ENCODE measurements around the gene BAIAP2L1. TPM values are rescaled to one million over a fixed set of nuclear protein-coding genes. Genes with fewer than 3 reads are reported as not detected.

BAIAP2L1 gene
- total RNA-seq, 2 experiments from 2014 or later, result 0.33 to 0.61 TPM

- no peak for DNase-seq
- Mint-ChIP-seq H3K27me3 (no peaks in the 10 kb centered on the region), H3K4me1 (ENCODE audit: low read depth) (peaks cover 37% of the 10 kb centered on the region), H3K36me3 (ENCODE audit: low read depth) (peaks cover 6% of the 10 kb centered on the region), H3K4me3 (no peak overlapping the region), H3K9me3 (no peaks in the 10 kb centered on the region), H3K27ac (no peak overlapping the region)
- Histone ChIP-seq H3K4me3 (ENCODE audit: low read length) (no peak overlapping the region), H3K36me3 (ENCODE audit: insufficient read depth, low read length) (peaks cover 8% of the 10 kb centered on the region), H3K4me1 (ENCODE audit: insufficient read depth, low read length) (peaks cover 56% of the 10 kb centered on the region), H3K27me3 (ENCODE audit: control insufficient read depth in 1 of 2, insufficient read depth in 2 of 2, low read length in 2 of 2) (no peaks in the 10 kb centered on the region), H3K9me3 (ENCODE audit: control insufficient read depth in 1 of 2, insufficient read depth in 1 of 2, low read length in 2 of 2) (no peaks in the 10 kb centered on the region), H3K27ac (ENCODE audit: low read depth in 1 of 2, low read length in 2 of 2) (peak overlapping the region in 1 of 2 donors; percentile 13)
- ATAC-seq (ENCODE audit: poor library complexity), result no peak
- intact Hi-C loops (cut with DNase I, micrococcal nuclease), result loop anchor here in 1 of 2 experiments (10.0 kb wide), 3 partner anchors 422 to 1172 kb away; partner anchors contain the start of genes SDHAF3 and SMURF1
- POLR2A ChIA-PET, result interaction anchor here (2.2 kb wide), 1 partner anchor 36 kb away, joined by 8 read pairs; no protein-coding TSS in a partner anchor
- TF ChIP-seq CTCF (IDR thresholded peaks at IDR 0.05), result no peak
- CTCF ChIA-PET, result no interaction called here
These were observed 114.0 kb downstream of the BAIAP2L1 start for GRCh38 chr7:98286701-98287485.

GRCh38 chr7:98286093-98286539 is 114.8 kb downstream of the BAIAP2L1 start:
- Mint-ChIP-seq H3K27me3 (no peaks in the 10 kb centered on the region), H3K4me3 (no peak overlapping the region), H3K27ac (no peak overlapping the region), H3K9me3 (no peaks in the 10 kb centered on the region), H3K36me3 (ENCODE audit: low read depth) (peaks cover 4% of the 10 kb centered on the region), H3K4me1 (ENCODE audit: low read depth) (peaks cover 37% of the 10 kb centered on the region)
- Histone ChIP-seq H3K36me3 (ENCODE audit: insufficient read depth, low read length) (peaks cover 4% of the 10 kb centered on the region), H3K27ac (ENCODE audit: low read depth in 1 of 2, low read length in 2 of 2) (no peak overlapping the region), H3K27me3 (ENCODE audit: control insufficient read depth in 1 of 2, insufficient read depth in 2 of 2, low read length in 2 of 2) (no peaks in the 10 kb centered on the region), H3K4me1 (ENCODE audit: insufficient read depth, low read length) (peaks cover 56% of the 10 kb centered on the region), H3K4me3 (ENCODE audit: low read length) (no peak overlapping the region), H3K9me3 (ENCODE audit: control insufficient read depth in 1 of 2, insufficient read depth in 1 of 2, low read length in 2 of 2) (no peaks in the 10 kb centered on the region)
- TF ChIP-seq CTCF (IDR thresholded peaks at IDR 0.05), result no peak
- POLR2A ChIA-PET, result interaction anchor here (2.2 kb wide), 1 partner anchor 35 kb away, joined by 8 read pairs; no protein-coding TSS in a partner anchor
- intact Hi-C loops (cut with DNase I, micrococcal nuclease), result loop anchor here in 1 of 2 experiments (10.0 kb wide), 3 partner anchors 421 to 1171 kb away; partner anchors contain the start of genes SDHAF3 and SMURF1
- ATAC-seq (ENCODE audit: poor library complexity) (no peak), DNase-seq (peak in 2 of 14 experiments; percentile 55 to 62)
- CTCF ChIA-PET, result no interaction called here

GRCh38 chr7:98285157-98286092 is 115.5 kb downstream of the BAIAP2L1 start:
- H3K36me3 ChIP-seq (ENCODE audit: insufficient read depth, low read length), result no peaks in the 10 kb centered on the region
- ChIA-PET CTCF (no interaction called here), POLR2A (interaction anchor here (2.2 kb wide), 1 partner anchor 35 kb away, joined by 8 read pairs; no protein-coding TSS in a partner anchor)
- intact Hi-C loops (cut with DNase I, micrococcal nuclease), result loop anchor here in 1 of 2 experiments (10.0 kb wide), 3 partner anchors 421 to 1171 kb away; partner anchors contain the start of genes SDHAF3 and SMURF1
- no peak for TF ChIP-seq CTCF (IDR thresholded peaks at IDR 0.05)
- ATAC-seq (ENCODE audit: poor library complexity) (no peak), DNase-seq (peak in 1 of 14 experiments; percentile 25)
- peaks cover 42% of the 10 kb centered on the region for H3K4me1 Mint-ChIP-seq (ENCODE audit: low read depth)
- H3K4me1 ChIP-seq (ENCODE audit: insufficient read depth, low read length), result peaks cover 63% of the 10 kb centered on the region
- H3K4me3 ChIP-seq (ENCODE audit: low read length), result no peak overlapping the region
- H3K27ac Mint-ChIP-seq, result peak overlapping the region; percentile 68
- no peaks in the 10 kb centered on the region for H3K27me3 ChIP-seq (ENCODE audit: control insufficient read depth in 1 of 2, insufficient read depth in 2 of 2, low read length in 2 of 2)
- no peak overlapping the region for H3K27ac ChIP-seq (ENCODE audit: low read depth in 1 of 2, low read length in 2 of 2)
- H3K9me3 Mint-ChIP-seq, result no peaks in the 10 kb centered on the region
- H3K36me3 Mint-ChIP-seq (ENCODE audit: low read depth), result peaks cover 9% of the 10 kb centered on the region
- H3K27me3 Mint-ChIP-seq, result no peaks in the 10 kb centered on the region
- H3K4me3 Mint-ChIP-seq, result peak overlapping the region; percentile 34
- no peaks in the 10 kb centered on the region for H3K9me3 ChIP-seq (ENCODE audit: control insufficient read depth in 1 of 2, insufficient read depth in 1 of 2, low read length in 2 of 2)

Data from CD4-positive, alpha-beta T cell (primary cell).